IPS DF 6.9 (cell line): ENCODE data around the gene ATF6.

Experiments used
- DNase-seq: peaks from one replicate; pipeline ENCODE4 v3.0.0-alpha.2; 2013; ENCODE audit warnings: low read depth, low spot score
- H3K27ac ChIP-seq: one replicate; pipeline ENCODE4 v1.5.1; 2013; ENCODE audit warnings: low read length, control low read depth
- H3K27me3 ChIP-seq: 2 replicates; pipeline ENCODE4 v1.6.1; 2013; ENCODE audit warnings: mild to moderate bottlenecking, low read length; ENCODE audit not compliant: control insufficient read depth, insufficient read depth
- H3K36me3 ChIP-seq: 2 replicates; pipeline ENCODE4 v1.6.1; 2013; ENCODE audit warnings: low read length; ENCODE audit not compliant: control insufficient read depth, insufficient read depth
- H3K4me1 ChIP-seq: 2 replicates; pipeline ENCODE4 v1.6.1; 2013; ENCODE audit warnings: low read length; ENCODE audit not compliant: control insufficient read depth, insufficient read depth
- H3K4me3 ChIP-seq: 2 replicates; pipeline ENCODE4 v1.5.1; 2013; ENCODE audit warnings: mild to moderate bottlenecking, low read length
- H3K9me3 ChIP-seq: 2 replicates; pipeline ENCODE4 v1.6.1; 2013; ENCODE audit warnings: low read length, inconsistent platforms; ENCODE audit not compliant: control insufficient read depth, insufficient read depth
- WGBS: extraction: QIAGEN DNeasy Blood & Tissue Kit; methylation state at CpG from one replicate; pipeline ENCODE4 v1.1.7; 2013; ENCODE audit warnings: mixed read lengths, missing lambda C conversion rate; ENCODE audit not compliant: insufficient read length, insufficient coverage; 5-methylcytosine and 5-hydroxymethylcytosine counted together

Gene ATF6

DNA sequence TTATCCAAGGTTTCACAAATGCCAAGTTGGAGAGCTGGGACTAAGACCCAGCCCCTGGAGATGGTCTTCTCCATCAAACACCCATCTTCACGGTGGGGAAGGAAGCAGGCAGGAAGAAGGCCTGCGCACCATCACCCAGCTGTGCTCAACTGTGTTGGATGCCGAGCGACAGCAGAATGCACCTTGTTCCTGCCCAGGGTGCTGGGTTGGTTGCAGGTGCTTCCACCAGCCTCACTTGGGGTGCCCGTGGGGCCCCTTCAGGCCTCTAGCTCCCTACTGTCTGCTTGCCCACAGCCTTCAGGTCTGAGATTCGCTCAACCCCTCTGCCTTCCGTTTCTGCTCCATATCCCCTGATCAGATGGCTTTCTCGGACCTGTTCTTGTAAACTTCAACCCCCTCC lies 215.0 kb downstream of the ATF6 start:
- Histone ChIP-seq H3K9me3 (no peaks in the 10 kb centered on the region), H3K27ac (no peak overlapping the region), H3K4me3 (no peak overlapping the region), H3K36me3 (no peaks in the 10 kb centered on the region), H3K4me1 (no peaks in the 10 kb centered on the region), H3K27me3 (no peaks in the 10 kb centered on the region)
- WGBS: no CpG with 5 or more reads among the region's 8 CpGs
- no peak for DNase-seq

DNA sequence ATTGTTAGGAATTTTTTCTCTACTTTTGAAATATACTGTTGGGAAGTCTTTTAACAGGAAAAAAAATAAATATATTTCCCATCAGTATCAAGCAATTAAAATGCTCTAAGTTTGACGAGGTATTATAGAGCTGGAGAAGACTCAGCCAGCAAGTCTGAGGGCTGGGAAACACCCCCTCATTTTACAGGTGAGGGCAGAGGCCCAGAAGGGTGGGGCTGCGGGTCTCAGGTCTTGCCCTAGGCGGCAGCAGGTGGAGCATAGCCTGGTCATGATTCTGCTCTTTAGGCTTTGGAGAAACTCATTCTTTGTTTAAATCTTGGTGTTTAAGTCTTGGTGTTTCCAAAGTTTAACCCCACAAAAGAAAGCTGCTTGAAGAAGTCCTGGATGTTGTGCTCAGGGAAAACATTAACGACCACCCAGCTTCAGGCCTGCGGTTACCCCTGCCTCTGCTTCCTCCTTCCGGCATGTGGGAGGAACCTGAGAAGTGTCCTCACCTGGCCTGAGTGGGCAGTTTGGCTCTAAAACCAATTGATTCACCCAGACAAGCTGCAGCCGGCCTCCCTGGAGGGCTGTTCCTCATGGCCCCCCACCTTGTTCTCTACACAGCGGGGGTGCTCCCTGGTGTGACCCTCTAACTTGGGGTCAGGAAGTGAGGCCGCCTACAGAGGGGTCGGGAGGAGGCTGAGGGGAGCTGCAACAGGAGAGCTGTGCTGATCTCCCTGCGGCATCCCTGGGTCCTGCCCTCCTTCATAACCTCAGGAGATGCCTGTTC lies 215.8 kb downstream of the ATF6 start:
- Histone ChIP-seq H3K27ac (no peak overlapping the region), H3K9me3 (no peaks in the 10 kb centered on the region)
- WGBS: no CpG with 5 or more reads among the region's 11 CpGs

DNA sequence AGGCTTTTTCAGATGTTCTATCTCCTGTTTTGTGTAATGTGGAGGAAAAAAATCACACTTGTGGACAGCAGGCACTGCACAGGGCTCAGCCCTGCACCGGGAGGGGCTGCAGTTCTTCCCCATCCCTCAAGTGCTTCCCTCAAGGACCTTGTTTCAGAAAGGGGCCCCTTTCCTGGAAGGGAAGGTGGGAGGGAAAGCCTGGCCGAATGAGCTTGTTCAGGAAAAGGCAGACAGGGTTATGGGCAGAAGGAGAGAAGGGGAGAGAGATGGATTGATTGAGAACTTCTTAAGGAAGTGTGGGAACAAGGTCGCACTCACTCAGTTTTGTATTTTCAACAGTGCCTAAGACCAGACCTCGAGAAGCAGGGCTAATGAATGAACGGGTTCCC lies 216.4 kb downstream of the ATF6 start:
- no CpG with 5 or more reads among the region's 5 CpGs for WGBS
- no peaks in the 10 kb centered on the region for H3K4me1 ChIP-seq
- no peak for DNase-seq
- H3K4me3 ChIP-seq: no peak overlapping the region
- no peaks in the 10 kb centered on the region for H3K9me3 ChIP-seq
- H3K36me3 ChIP-seq: no peaks in the 10 kb centered on the region
- H3K27ac ChIP-seq: no peak overlapping the region
- H3K27me3 ChIP-seq: no peaks in the 10 kb centered on the region

More for the DNA sequence above, 215.8 kb downstream of the ATF6 start:
- H3K4me3 ChIP-seq: no peak overlapping the region
- no peaks in the 10 kb centered on the region for H3K36me3 ChIP-seq
- DNase-seq: no peak
- no peaks in the 10 kb centered on the region for H3K4me1 ChIP-seq
- H3K27me3 ChIP-seq: no peaks in the 10 kb centered on the region

DNA sequence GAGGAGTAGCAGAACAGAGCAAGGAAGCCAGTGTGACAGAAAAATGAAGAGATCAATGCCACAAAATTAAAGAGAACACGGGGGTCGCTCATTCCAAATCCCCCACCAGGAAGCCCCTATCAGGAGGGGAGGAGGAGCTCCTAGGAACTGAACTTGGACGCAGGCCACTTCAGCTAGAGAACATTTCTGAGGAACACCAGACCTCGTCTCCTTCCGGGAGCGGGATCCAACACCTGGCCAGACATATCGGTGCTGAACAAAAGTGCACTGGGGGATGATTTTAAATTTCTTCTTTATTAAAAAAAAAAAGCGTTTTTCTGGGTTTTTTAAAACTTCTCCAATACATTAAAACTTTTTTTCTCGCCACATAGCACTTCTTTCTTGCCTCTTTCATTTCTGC lies 216.8 kb downstream of the ATF6 start:
- no peaks in the 10 kb centered on the region for H3K36me3 ChIP-seq
- WGBS: no CpG with 5 or more reads among the region's 9 CpGs
- H3K4me3 ChIP-seq: no peak overlapping the region

DNA sequence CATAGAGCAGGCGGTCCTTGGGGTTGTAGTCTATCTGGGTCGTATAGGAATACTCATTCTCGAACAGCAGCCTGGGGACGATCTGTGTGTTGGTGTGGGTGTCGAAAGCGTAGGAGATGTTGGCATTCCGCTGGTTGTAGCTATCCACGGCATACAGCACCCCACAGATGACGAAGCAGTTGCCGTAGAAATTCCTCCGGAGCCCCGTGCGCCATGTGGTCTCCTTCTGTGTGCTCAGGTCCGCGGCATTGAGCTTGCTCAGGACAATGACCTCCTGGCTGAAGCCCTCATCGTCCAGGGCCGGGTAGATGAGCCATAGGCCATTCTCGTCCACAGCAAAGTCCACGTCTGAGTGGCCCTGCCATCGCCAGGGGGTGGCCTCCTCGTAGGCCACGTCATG lies 217.6 kb downstream of the ATF6 start:
- H3K27me3 ChIP-seq: no peaks in the 10 kb centered on the region
- H3K36me3 ChIP-seq: no peaks in the 10 kb centered on the region
- WGBS: no CpG with 5 or more reads among the region's 22 CpGs

More for the DNA sequence above, 216.8 kb downstream of the ATF6 start:
- DNase-seq: no peak
- Histone ChIP-seq H3K4me1 (no peaks in the 10 kb centered on the region), H3K27ac (no peak overlapping the region), H3K9me3 (no peaks in the 10 kb centered on the region), H3K27me3 (no peaks in the 10 kb centered on the region)

DNA sequence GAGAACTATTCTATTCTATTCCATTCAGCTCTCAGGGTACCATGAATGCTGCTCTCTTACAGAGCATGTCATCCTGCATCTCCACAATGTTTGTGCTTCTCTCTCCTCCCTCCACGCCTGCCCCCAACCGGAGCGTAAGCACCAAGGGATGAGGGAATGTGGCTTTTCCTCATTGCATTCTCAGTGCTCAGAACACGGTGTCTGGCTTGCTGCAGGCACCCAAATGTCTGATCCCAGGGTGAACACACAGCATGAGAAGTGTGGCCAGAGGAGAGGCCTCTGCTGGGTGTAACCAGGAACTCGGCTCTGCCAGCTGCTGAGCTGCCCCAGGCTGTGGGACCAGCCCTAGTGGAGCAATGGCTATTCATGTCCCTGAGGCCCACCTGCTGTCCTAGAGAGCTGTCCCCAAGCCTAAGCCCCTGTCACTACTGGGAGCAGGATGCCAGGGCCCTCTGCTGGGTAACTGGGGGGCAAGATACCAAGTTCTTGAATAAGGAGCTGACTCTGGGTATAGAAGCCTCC lies 219.2 kb downstream of the ATF6 start:
- WGBS: no CpG with 5 or more reads among the region's 5 CpGs
- no peaks in the 10 kb centered on the region for H3K27me3 ChIP-seq
- H3K9me3 ChIP-seq: no peaks in the 10 kb centered on the region
- no peak for DNase-seq
- H3K4me1 ChIP-seq: no peaks in the 10 kb centered on the region
- H3K36me3 ChIP-seq: no peaks in the 10 kb centered on the region
- no peak overlapping the region for H3K27ac ChIP-seq
- no peak overlapping the region for H3K4me3 ChIP-seq

More for the DNA sequence above, 217.6 kb downstream of the ATF6 start:
- Histone ChIP-seq H3K4me1 (no peaks in the 10 kb centered on the region), H3K9me3 (no peaks in the 10 kb centered on the region), H3K4me3 (no peak overlapping the region), H3K27ac (no peak overlapping the region)
- DNase-seq: no peak

DNA sequence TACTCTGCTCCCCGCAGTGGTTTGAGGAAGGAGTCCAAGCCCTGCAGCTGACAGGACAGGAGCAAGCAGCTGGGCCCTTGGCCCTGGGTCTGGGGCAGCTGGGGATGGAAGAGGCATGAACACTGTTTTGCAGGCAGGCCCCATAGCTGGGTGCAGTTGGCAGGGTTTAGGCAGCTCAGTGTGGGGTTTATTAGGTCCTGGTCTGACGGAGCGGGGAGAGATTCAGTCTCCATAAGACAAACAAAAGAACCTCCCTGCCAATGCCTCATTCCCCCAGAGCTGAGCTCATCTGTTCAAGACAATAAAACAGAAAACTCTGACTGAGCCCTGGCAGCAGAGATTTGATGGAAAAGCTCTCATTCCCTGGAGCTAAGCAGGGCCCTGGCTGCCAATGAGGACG lies 220.2 kb downstream of the ATF6 start:
- Histone ChIP-seq H3K4me1 (no peaks in the 10 kb centered on the region), H3K4me3 (no peak overlapping the region), H3K9me3 (no peaks in the 10 kb centered on the region), H3K36me3 (no peaks in the 10 kb centered on the region), H3K27me3 (no peaks in the 10 kb centered on the region), H3K27ac (no peak overlapping the region)
- no peak for DNase-seq
- no CpG with 5 or more reads among the region's 4 CpGs for WGBS

DNA sequence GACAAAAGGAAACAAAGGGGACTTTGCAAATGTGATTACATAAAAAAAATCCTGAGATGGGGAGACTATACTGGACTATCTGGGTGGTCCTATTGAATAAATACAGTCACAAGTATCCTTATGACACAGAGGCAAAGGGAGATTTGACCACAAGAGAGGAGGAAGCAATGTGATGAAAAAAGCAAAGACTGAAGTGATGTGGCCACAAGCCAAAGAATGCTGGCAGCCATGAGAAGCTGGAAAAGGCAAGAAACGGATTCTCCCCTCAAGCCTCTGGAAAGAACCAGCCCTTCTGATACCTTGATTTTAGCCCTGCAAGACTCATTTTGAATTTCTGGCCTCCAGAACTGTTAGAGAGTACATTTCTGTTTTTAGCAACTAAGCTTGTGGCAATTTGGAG lies 221.2 kb downstream of the ATF6 start:
- no peaks in the 10 kb centered on the region for H3K27me3 ChIP-seq
- no peak for DNase-seq
- H3K36me3 ChIP-seq: no peaks in the 10 kb centered on the region
- H3K9me3 ChIP-seq: no peaks in the 10 kb centered on the region
- H3K4me1 ChIP-seq: no peaks in the 10 kb centered on the region
- WGBS: no CpG with 5 or more reads among the region's 1 CpG
- H3K4me3 ChIP-seq: no peak overlapping the region
- no peak overlapping the region for H3K27ac ChIP-seq

DNA sequence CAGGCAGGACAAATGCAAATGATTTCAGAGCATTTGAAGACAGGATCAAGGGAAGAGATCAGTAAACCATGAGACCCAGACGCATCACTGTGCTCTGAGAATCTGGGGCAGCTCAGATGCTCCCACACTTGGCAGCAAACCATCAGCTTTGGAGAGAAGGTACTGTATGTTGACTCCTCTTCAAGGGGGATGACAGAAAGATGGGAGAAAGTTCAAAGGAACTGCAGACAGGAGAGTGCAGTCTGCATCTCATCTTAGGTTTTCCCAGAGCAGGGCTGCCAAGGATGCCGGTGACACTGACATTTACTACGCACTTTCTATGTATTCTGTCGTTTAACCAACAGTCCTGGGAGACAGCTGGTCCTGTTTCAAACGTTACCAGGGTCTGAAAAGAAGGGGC lies 221.8 kb downstream of the ATF6 start:
- Histone ChIP-seq H3K4me3 (no peak overlapping the region), H3K27ac (no peak overlapping the region), H3K27me3 (no peaks in the 10 kb centered on the region), H3K9me3 (no peaks in the 10 kb centered on the region), H3K4me1 (no peaks in the 10 kb centered on the region), H3K36me3 (no peaks in the 10 kb centered on the region)
- DNase-seq: no peak
- WGBS: no CpG with 5 or more reads among the region's 5 CpGs

DNA sequence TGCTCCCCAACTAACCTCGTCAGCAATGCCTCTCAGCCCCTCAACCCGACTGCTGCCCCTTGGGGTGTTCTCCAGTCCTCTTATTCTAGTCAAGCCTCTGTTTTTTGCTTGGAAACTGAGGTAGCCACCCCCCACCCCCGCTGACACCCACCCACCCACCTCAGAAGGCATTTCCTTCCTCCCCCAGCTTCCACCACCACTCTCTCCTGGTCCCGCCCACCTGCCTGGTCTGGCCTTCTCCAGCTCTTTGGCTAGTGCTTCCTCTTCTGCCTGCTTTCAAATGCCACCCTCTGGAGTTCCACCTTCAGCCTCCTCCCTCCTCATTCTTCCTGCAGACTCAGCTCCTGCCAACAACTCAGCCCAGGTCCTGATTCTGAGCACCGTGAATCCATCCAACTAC lies 222.3 kb downstream of the ATF6 start:
- Histone ChIP-seq H3K36me3 (no peaks in the 10 kb centered on the region), H3K4me3 (no peak overlapping the region), H3K9me3 (no peaks in the 10 kb centered on the region), H3K27me3 (no peaks in the 10 kb centered on the region), H3K4me1 (no peaks in the 10 kb centered on the region), H3K27ac (no peak overlapping the region)
- no peak for DNase-seq
- WGBS: no CpG with 5 or more reads among the region's 5 CpGs

DNA sequence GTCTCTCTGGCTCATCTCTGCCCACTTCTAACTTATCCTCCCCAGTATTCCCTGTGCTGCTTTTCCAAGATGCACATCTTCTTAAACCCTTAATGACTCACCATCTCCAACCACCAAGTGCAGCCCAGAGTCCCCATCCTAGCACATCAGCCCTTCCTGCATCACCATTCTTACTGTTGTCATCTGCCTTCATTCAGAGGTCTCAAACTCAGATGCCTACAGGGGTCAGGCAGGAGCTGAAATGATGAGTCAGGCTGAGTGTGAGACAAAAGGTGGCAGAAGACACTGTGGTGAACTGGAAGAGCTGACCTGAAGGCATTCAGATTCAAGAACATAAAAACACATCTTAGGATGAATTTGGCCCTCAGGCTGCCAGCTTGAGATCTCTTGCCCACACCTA lies 223.0 kb downstream of the ATF6 start:
- H3K4me1 ChIP-seq: no peaks in the 10 kb centered on the region; the same call in 1 of the 2 replicates
- H3K27me3 ChIP-seq: no peaks in the 10 kb centered on the region
- H3K4me3 ChIP-seq: no peak overlapping the region
- no peak overlapping the region for H3K27ac ChIP-seq
- no peaks in the 10 kb centered on the region for H3K36me3 ChIP-seq
- no peaks in the 10 kb centered on the region for H3K9me3 ChIP-seq
- DNase-seq: no peak
